HuH-7 (cell line): ENCODE data around the gene C17orf75.
"Not testable (repeated sequence)": the region's sequence is repeated elsewhere in the genome, so short reads cannot be mapped to it uniquely, and the experiment has no call there.

Experiments
- DNase-seq: peaks from one replicate; pipeline ENCODE4 v3.0.0; 2011; ENCODE audit warnings: low spot score

The C17orf75 gene

DNA sequence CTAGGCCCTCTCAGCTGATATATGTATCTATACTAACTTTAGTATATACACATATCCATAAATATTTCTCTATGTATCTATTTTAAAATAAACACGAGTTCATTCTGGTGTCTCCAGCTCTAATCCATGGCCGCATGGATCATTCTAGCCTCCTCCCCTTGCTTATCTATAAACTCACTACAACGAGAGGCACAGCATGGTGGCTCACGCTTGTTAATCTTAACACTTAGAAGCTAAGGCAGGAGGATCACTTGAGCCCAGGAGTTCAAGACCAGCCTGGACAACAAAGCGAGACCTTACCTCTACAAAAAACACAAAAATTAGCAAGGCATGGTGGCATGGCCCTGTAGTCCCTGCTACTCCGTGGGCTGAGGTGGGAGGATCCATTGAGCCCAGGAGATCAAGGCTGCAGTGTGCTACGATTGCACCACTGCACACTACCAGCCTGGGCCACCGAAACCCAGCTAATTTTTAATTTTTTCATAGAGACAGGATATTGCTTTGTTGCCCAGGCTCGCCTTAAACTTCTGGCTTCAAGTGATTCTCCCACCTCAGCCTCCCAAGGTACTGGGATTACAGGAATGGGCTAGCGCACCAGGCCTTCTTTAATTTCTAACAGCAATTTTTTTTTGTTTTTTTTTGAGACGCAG, 4.1 kb upstream of the C17orf75 start:
- DNase-seq: no peak

DNA sequence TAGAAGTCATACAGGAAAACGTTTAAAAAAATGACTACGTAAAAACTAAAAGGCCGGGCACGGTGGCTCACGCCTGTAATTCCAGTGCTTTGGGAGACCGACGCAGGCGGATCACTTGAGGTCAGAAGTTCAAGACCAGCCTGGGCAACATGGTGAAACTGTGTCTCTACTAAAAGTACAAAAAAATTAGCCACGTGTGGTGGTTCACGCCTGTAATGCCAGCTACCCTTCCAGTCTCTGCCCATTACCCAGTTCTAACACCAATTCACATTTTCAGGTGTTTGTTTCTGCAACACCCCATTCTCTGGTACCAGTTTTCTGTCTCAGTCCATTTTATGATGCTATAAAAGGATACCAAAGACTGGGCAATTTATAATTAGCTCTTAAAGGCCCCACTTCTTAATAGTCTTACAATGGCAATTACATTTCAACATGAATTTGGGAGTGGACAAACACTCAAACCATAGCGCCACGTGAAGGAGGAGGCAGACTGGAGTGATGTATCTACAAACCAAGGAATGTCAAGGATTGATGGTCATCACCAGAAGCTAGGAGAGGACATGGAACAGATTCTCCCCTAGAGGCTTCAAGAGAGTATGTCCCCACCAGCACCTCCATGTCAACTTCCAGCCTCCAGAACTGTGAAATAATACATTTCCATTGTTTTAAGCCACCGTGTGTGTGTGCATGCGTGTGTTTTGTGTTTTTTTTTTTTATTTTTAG, 791 bp upstream of the C17orf75 start:
- DNase-seq: no peak

DNA sequence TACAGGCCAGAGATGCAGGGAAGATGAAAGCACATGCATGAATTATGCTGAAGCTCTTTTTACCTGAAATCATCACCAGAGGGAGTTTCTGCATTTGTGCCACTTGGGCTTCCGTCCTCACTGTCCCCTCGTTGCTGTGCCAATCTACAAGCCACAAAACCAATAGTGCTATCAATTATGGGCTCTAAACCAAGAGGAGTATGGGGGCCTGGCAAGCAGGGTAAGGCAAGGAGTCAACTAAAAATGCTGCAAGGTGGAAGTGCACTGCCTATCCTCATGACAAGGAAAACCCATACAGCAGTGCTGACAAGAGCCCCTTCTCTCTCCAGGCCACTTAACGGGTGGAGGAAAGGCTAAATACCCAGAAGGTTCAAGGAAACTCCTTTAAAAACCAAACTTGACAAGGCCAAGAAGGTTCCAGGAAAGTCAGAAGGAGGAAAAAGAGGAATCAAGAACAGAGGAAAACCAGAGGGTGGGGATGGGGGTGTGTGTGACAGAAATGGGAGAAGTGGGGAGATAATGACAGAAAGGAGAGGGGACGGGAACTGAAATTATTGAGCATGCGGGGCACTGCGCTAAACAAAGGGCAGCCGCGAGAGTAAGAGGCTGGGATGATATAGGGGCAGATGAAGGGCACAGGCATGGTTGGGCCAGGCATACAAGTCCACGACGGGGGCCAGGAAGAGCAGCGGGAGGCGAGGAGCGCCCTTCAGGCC, 674 bp downstream of the C17orf75 start:
- no peak for DNase-seq

DNA sequence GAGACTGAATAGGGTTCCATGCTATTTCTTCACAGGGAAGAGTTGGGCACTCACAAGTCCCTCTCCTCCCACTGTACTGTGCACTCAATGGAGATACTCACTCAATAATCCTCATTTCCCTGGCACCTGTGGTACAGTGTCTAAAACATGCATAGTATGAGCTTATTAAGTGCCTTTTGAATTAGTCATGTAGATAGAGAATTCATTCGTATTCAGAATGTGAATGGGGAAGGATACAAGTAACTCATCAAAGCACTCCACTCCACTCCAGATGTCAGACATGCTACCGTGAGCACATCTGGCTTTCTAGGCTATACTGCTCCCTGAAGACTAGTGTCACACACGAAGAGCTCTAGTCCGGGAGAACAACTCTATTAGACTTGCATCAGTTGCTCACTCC, 6.3 kb downstream of the C17orf75 start:
- DNase-seq: no peak

DNA sequence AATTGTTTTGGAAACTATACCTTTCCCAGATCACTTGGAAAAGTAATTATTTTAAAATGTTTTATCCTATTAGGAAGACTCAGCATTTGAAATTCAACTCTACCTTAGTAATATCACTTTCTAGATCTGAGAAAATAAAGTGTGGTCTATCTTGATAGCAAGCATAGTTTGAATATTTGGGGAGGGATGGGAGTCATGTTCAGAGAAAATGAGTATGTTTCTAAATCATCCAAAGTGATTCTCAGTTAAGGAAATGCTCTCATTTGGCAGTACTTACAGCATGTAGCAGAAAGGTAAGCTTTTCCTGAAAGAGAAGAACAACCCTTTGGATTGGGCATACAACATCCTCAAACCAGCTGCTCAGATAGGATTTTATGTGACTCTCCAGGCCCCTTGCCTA, 6.9 kb downstream of the C17orf75 start:
- no peak for DNase-seq

DNA sequence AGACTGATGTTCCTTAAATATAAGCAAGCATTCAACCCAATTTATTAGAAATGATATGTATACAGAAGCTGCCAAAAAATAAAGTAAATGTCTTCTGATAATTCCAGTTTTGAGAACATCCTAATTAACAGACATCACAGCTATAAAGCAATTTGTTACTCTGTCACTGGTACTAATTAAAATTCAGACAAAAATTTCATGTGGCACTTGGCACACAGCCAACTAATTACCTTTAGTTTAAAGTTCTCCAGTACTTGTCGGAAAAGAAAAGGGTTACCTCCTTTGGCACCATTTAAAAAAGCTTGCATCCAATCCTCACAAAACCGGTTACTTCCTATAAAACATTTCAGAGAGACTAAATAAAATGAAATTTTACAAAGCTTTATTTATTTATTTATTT, 8.8 kb downstream of the C17orf75 start:
- no peak for DNase-seq

DNA sequence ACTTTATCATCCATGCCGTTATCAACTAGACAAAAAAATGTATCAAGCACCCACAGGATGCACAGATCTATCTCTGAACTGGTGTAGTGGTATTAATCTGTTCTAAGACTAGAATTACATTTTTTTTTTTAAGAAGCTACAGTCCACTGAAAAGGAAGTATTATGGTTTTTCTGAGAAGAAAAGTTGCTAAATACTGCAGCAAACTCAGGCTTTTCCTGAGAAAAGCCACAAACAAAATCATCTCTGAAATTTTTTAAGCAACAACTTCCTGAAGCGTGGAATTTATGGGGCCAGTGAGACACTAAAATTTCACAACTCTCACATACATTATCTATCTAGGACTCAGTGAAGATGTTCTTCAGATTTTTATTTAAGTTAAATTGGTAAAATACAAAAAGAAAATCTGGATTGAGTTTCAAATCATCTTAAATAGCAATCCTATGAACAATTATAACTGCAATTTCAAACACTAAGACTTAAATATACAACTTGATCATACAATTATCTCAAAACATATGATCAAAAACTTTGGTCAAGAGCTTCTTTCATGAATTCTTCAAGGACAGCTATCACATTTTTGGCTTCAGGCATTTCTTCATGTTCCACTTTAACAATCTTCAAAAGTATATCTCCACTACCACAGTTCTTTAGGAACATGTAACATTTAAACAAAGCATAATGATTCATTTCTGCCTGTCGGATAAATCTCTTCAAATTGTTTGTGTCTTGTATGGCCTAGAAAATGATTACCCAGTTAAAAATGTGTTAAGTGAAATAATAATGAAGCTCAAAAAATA, 10.5 kb downstream of the C17orf75 start:
- no peak for DNase-seq

DNA sequence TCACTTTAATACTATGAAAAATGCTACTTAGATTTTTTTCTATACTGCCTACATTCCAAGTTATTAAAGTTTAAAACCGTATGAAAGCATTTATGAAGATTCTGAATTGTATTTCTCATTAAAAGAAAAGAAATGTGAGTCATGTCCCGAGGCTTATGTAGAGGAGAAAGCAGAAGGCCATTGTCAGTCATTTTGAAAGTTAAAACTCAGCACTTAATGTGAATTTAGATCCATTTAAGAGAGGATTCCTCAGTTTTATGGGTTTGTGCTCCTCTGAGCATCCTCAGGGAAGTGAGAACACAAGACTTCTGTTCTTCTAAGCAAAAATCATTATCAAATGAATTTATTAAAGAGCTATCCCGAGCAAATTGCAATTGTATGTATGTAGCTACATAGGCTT, 11.8 kb downstream of the C17orf75 start:
- no peak for DNase-seq

DNA sequence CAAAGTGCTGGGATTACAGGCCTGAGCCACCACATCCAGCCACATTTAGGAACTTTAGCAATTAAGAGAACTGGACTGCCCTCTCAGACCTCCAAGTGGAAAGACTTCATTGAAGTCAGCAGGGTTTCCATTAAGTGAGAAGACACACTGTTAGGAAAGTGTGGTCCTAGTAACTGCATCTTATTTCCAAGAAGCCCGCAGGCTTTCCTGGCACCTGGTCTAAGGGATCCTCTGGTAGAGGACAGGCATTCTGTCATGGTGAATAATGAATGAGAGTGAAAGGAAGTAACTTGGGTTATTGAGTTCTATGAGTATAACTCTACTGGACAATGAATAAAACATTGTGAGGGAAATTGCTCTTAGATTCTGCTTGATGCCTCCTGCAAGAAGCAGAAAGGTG, 14.1 kb downstream of the C17orf75 start:
- DNase-seq: no peak

DNA sequence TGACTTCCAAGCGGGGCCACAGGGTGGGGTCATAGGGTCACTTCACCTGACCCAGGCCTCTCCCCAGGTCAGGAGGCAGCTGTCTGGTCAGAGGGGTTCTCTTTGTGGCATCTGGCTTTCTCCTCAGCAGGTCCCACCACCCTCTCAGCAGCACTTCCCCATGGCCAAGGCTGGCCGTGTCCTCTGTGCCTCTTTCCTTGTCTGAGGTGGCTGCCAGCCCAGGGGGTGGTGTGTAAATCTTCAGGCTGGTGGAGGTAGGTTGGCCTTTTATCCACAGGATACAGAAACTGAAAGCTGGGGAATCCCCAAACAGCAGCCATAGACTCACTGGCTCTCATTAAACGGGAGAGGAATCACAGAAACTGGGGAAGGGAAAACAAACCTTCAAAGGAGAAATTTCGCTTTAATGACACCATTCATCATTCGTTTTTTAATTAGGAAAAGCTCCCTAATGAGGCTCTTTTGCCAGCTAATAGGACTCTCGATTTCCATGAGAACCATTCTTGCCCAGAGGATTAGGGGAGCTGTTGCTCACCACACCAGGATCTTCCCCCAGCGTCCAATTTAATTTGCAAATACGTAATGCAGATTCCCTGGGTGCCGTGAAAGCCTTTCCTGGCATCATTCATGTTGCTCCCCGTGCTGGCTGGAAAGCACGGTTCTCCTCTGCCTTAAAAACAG, 18.0 kb downstream of the C17orf75 start:
- DNase-seq: no peak

DNA sequence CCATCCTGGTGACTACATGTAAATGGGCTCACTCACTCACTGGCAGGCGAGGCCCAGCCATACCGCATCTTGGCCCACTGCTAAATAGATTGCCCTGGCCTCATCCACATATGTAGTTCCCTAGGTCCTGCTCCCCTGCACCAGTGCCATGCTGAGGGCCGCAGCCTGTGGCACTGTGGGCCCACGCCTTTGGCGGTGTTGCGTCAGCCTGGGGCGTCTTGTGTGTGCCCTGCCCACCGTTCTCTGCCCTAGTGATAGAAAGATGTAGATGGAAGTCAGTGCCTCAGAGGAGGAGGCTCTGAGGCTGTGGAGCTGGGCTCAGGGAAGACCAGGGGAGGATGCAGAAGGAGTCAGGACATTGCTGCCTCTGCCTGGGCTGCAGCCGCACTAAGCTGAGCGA, 18.9 kb downstream of the C17orf75 start:
- no peak for DNase-seq

DNA sequence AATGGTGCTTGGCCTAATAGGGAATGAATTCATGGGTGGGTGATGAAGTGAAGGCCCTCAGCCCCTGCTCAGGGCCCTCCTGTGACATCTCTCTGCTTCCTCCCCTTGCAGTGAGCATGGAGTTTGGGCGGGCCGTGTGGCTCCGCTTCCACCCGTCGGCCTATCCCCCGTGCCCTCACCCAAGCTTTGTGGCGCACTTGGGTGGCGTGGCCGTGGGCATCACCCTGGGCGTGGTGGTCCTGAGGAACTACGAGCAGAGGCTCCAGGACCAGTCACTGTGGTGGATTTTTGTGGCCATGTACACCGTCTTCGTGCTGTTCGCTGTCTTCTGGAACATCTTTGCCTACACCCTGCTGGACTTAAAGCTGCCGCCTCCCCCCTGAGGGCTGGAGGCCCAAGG, 21.1 kb downstream of the C17orf75 start:
- DNase-seq: no peak

DNA sequence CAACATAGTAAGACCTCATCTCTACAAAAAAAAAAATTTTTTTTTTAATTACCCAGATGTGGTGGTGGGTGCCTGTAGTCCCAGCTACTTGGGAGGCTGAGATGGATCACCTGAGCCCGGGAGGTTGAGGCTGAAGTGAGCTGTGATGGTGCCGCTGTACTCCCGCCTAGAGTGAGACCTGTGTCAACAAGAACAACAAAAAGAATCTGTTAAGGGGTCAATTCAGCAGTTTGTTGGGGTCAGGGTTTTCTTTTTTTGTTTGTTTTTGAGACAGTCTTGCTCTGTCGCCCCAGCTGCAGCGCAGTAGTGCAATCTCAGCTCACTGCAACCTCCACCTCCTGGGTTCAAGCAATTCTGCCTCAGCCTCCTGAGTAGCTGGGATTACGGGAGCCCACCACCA, 21.9 kb downstream of the C17orf75 start:
- DNase-seq: not testable (repeated sequence)

DNA sequence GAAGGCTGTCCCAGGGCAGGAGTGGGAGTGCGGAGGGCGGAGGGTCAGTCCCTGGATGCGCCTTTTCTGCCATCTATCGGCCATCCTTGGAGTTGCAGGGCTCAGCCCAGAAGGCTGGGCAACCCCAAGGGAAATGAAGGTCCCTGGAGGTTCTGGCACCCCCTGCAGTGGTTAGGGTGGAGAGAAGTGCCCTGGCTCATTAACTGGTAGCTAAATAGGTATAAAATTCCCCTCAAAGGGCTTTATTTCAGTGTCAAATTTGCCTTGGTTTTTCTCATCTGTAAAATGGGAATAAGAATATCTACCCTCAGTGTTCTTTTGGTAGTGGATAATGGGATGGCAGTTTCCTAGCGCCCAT, 22.4 kb downstream of the C17orf75 start:
- DNase-seq: peak; percentile 81

DNA sequence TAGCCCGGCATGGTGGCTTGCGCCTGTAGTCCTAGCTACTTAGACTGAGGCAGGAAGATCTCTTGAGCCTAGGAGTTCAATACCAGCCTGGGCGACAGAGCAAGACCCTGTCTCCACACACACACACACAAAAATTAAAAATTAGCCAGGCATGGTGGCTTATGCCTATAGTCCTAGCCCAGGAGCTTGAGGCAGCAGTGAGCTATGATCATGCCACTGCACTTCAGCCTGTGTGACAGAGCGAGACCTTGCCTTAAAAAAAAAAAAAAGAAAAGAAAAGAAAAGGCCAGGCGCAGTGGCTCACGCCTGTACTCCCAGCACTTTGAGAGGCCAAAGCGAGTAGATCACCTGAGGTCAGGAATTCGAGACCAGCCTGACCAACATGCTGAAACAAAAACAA, 23.9 kb downstream of the C17orf75 start:
- no peak for DNase-seq

DNA sequence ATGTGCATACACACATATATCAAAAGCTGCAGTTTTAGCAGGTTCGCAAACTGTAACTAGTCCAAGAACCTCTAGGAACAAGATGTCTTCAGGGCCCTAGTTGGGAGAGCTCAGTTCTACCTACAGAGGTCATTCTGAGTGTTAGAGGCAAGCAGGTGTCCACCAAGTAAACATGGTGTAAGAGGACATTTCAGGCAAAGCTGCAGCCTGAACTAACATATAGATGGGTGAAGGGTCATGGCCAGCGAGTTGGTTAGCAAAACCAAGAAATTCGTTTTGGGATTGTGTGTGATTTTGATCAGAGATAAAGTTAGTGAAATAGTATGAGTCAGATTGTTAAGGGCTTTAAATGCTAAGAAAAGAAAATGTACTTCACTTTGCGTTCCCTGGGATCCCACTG, 24.6 kb downstream of the C17orf75 start:
- DNase-seq: no peak

DNA sequence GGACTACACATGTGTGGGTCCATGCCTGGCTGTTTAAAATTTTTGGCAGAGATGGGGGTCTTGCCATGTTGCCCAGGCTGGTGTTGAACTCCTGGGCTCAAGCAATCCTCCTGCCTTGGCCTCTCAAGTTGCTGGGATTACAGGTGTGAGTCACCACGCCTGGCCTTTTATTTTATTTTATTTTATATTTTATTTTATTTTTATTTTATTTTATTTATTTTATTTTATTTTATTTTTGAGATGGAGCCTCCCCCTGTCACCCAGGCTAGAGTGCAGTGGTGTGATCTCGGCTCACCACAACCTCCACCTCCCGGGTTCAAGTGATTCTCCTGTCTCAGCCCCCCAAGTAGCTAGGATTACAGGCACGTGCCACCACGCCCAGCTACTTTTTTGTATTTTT, 25.3 kb downstream of the C17orf75 start:
- not testable (repeated sequence) for DNase-seq

DNA sequence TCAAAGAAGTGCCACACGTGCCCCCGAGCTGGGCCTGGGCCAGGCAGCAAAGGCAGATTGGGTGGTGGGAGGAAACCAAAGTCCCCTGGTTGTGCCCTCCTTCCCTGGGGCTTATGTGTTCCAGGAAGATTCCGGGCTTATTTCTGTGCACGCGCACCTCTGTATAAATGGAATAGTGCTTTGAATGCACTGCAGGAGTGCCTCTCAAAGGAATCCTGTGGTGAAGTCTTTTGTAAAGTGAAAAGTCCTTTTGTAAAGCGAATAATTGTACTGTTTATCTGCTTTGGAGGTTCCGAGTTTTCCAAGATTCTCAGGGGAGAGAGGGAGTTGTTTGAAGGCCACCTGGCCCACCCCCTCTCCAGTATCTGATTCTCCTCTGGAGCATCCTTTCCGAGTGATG, 26.8 kb downstream of the C17orf75 start:
- no peak for DNase-seq

DNA sequence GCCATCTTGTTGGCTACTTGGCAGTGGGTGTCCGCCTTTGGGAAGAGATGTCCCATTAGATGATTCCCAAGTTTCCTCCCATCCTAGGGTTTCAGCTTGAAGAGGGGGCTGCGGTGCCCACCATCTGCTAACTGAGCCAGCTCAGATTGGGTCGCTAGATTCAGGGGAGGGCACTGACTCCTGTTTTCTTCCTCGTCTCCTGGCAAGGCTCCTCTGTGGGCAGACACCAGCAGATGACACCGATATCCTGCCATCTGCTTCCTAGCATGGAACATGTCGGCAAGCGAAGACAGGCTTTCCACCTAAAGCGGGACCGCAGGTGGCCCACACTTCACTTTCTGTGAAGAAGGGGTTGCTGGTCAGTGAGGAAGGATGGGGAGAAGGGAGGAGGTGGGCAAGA, 27.3 kb downstream of the C17orf75 start:
- DNase-seq: no peak

DNA sequence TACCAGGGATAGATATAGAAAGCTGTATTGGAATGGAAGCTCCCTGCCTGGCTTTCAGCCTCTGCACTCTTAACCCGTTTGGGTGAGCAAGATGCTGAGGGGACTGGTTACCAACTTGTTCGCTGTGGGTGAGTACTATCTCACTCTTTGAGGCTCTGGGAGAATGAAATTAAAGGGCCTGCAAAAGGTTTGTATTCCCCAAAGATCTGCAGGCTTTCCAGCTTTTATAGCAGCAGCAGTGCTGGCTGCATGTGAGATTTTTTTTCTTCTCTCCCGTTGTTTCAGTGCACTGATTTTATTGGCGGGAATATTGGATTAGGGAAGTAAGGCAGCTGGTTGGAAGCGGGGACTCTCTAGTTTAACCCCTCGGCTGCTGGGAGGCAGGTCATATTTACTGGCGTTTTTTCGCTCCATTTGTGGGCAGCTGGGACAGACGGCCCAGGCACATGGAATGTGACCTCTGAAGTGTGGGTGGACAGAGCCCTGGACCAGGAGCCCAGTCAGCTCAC, 30.9 kb downstream of the C17orf75 start:
- DNase-seq: no peak

DNA sequence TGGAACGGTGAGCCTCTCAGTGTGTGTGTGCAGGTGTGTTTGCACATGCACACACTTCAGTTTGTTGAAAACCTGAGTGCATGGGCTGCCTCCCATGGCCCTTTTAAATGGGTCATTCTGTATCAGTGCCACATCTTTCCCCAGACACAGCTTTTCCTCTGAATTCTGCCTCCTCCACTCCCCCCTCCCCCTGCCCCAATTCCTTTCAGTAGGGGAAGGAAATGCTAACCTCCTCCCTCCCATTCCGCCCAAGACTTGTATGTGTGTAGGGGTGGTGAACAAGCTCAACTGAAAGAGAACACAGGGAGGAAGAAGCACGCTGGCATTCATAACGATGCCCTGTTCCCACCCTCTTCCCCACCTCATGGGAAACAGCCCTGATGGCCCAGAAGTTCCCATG, 34.3 kb downstream of the C17orf75 start:
- no peak for DNase-seq

DNA sequence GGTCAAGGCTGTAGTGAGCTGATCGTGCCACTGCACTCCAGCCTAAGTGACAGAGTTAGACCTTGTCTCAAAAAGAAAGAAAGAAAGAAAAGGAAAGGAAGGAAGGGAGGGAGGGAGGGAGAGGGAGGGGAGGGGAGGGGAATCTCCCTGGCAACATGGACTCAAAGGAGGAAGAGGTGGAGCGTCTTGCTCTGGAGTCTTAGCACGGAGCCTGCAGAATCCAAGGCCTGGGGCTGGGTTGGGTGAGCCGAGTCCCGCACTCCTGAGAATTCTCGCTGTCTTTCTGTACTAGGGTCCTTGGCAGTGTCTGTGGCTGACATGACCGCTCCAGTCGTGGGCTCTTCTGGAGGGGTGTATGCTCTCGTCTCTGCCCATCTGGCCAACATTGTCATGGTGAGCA, 36.9 kb downstream of the C17orf75 start:
- DNase-seq: no peak
